K562 (cell line): Measurements from ENCODE around the gene SPTBN2.

ENCODE experiments used
- ATF7 ChIP-seq: fragments of 450-650 bp; IDR thresholded peaks from 2 replicates; pipeline ENCODE4 v1.7.1; 2014; ENCODE audit warnings: mild to moderate bottlenecking, moderate library complexity
- EP300 ChIP-seq: IDR thresholded peaks from 2 replicates; pipeline ENCODE4 v1.6.1; 2012; ENCODE audit warnings: low read length, improper control_type of control experiment
- ETS1 ChIP-seq: conservative IDR thresholded peaks from 2 replicates; pipeline ENCODE4 v1.6.1; 2011; ENCODE audit warnings: low read depth, mild to moderate bottlenecking, low read length; ENCODE audit not compliant: control insufficient read depth
- GTF3C2 ChIP-seq: IDR thresholded peaks from 3 replicates; pipeline ENCODE4 v1.6.1; 2011; ENCODE audit warnings: borderline replicate concordance, mild to moderate bottlenecking, moderate library complexity; ENCODE audit not compliant: insufficient read length; ENCODE audit errors: extremely low read depth
- POLR2AphosphoS5 ChIP-seq: IDR thresholded peaks from 2 replicates; pipeline ENCODE4 v1.6.1; 2011; ENCODE audit warnings: mild to moderate bottlenecking, low read depth, low read length, moderate library complexity; ENCODE audit not compliant: control insufficient read depth, insufficient read depth
- ZBTB33 ChIP-seq: sonication (generic); formaldehyde crosslinking; IDR thresholded peaks from 2 replicates; pipeline ENCODE4 v1.8.1; 2023; ENCODE audit warnings: mild to moderate bottlenecking, missing genetic modification reagents
- ZNF174 ChIP-seq: fragments of 250-450 bp; sonication (Bioruptor Pico); IDR thresholded peaks from 2 replicates; pipeline ENCODE4 v1.4.0; 2020; ENCODE audit warnings: mild to moderate bottlenecking

GRCh38 chr11:66719111-66719872 is 9.7 kb downstream of the SPTBN2 start:
- TF ChIP-seq POLR2AphosphoS5 = no peak
- no peak for TF ChIP-seq ZBTB33 (CRISPR knock-in tag)
- no peak for TF ChIP-seq GTF3C2
- no peak for TF ChIP-seq ETS1
- no peak for TF ChIP-seq ATF7
- no peak for TF ChIP-seq EP300
- TF ChIP-seq ZNF174 (CRISPR knock-in tag) = no peak
